Measurements from ENCODE around the gene DLGAP1.

DNA sequence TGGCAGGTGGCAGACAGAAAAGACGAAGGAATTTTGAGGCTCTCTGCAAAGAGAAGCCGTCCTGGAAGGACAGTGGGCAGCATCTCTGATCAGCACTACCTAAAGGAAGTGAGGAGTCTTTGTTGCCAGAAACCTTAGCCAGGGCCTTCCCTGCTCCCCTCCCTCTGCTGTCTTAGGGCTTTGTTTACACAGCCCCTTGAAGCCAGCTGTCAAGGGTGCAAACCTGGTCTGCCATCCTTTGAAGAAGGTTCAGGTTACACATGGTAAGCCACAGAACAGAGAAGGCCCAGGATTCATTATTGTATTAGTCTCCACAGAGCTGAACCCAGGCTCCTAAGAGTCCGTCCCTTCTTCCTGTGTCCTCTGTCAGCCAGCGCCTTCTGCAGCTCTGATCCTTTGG is 648.5 kb downstream of the DLGAP1 start:
- TF ChIP-seq, protein P1, sequence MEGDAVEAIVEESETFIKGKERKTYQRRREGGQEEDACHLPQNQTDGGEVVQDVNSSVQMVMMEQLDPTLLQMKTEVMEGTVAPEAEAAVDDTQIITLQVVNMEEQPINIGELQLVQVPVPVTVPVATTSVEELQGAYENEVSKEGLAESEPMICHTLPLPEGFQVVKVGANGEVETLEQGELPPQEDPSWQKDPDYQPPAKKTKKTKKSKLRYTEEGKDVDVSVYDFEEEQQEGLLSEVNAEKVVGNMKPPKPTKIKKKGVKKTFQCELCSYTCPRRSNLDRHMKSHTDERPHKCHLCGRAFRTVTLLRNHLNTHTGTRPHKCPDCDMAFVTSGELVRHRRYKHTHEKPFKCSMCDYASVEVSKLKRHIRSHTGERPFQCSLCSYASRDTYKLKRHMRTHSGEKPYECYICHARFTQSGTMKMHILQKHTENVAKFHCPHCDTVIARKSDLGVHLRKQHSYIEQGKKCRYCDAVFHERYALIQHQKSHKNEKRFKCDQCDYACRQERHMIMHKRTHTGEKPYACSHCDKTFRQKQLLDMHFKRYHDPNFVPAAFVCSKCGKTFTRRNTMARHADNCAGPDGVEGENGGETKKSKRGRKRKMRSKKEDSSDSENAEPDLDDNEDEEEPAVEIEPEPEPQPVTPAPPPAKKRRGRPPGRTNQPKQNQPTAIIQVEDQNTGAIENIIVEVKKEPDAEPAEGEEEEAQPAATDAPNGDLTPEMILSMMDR (conservative IDR thresholded peaks at IDR 0.05; ENCODE audit: low read depth in 2 of 2), result no peak
- no peak for TF ChIP-seq POLR2AphosphoS5 (IDR thresholded peaks at IDR 0.05; ENCODE audit: low read depth)
- no peak for TF ChIP-seq CREB1 (CRISPR knock-in tag; IDR thresholded peaks at IDR 0.05; ENCODE audit: low read depth)
- no peak for TF ChIP-seq EZH2phosphoT487 (IDR thresholded peaks at IDR 0.05; ENCODE audit: unreplicated experiment)
- no peak for TF ChIP-seq JUNB (IDR thresholded peaks at IDR 0.05; ENCODE audit: unreplicated experiment)
- no peak for TF ChIP-seq EZH2 (IDR thresholded peaks at IDR 0.05; ENCODE audit: low read depth, unreplicated experiment)
- TF ChIP-seq, protein P2, sequence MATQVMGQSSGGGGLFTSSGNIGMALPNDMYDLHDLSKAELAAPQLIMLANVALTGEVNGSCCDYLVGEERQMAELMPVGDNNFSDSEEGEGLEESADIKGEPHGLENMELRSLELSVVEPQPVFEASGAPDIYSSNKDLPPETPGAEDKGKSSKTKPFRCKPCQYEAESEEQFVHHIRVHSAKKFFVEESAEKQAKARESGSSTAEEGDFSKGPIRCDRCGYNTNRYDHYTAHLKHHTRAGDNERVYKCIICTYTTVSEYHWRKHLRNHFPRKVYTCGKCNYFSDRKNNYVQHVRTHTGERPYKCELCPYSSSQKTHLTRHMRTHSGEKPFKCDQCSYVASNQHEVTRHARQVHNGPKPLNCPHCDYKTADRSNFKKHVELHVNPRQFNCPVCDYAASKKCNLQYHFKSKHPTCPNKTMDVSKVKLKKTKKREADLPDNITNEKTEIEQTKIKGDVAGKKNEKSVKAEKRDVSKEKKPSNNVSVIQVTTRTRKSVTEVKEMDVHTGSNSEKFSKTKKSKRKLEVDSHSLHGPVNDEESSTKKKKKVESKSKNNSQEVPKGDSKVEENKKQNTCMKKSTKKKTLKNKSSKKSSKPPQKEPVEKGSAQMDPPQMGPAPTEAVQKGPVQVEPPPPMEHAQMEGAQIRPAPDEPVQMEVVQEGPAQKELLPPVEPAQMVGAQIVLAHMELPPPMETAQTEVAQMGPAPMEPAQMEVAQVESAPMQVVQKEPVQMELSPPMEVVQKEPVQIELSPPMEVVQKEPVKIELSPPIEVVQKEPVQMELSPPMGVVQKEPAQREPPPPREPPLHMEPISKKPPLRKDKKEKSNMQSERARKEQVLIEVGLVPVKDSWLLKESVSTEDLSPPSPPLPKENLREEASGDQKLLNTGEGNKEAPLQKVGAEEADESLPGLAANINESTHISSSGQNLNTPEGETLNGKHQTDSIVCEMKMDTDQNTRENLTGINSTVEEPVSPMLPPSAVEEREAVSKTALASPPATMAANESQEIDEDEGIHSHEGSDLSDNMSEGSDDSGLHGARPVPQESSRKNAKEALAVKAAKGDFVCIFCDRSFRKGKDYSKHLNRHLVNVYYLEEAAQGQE (IDR thresholded peaks at IDR 0.05; ENCODE audit: unreplicated experiment), result no peak
- TF ChIP-seq ZNF331 (CRISPR knock-in tag; IDR thresholded peaks at IDR 0.05; ENCODE audit: low read depth), result no peak
- TF ChIP-seq, protein P3, sequence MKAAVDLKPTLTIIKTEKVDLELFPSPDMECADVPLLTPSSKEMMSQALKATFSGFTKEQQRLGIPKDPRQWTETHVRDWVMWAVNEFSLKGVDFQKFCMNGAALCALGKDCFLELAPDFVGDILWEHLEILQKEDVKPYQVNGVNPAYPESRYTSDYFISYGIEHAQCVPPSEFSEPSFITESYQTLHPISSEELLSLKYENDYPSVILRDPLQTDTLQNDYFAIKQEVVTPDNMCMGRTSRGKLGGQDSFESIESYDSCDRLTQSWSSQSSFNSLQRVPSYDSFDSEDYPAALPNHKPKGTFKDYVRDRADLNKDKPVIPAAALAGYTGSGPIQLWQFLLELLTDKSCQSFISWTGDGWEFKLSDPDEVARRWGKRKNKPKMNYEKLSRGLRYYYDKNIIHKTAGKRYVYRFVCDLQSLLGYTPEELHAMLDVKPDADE (IDR thresholded peaks at IDR 0.05), result no peak

Measured in GM23338 (cell line).